ENCODE measurements around the gene CLDN18.

CLDN18 gene

DNA sequence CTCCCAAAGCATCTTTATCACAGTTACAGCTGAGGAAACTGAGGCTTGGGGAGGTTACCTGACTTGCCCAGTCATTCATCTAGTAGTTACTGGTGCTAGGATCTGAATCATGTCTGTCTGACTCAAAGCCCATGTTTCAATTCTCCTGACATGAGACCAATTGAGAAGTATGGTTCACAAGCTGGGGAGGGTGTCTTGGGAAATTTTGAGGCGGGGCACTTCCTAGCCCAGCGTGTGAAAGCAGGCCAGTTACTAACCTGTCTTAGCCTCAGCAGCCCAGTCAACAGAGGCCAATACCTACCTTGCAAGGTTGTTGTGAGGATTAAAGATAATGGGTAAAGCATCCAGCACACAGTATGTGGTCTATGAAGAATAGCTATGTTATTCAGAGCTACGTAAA is 37.0 kb downstream of the CLDN18 start:
- Histone ChIP-seq H3K9me3 (replicated peaks; ENCODE audit: low read length) (no peaks in the 10 kb centered on the region), H3K4me2 (ENCODE audit: low read length) (no peak overlapping the region), H3K27me3 (ENCODE audit: control insufficient read depth, insufficient read depth, low read length) (no peaks in the 10 kb centered on the region), H3K4me1 (ENCODE audit: control insufficient read depth, insufficient read depth, low read length) (peaks cover 39% of the 10 kb centered on the region), H3K36me3 (ENCODE audit: insufficient read depth, low read length) (peaks cover 11% of the 10 kb centered on the region), H3K9ac (ENCODE audit: low read depth, low read length) (no peak overlapping the region), H3K4me3 (ENCODE audit: low read length) (no peak overlapping the region)

GRCh38 chr3:138047596-138048158 is 37.7 kb downstream of the CLDN18 start:
- H3K36me3 ChIP-seq (ENCODE audit: insufficient read depth, low read length), result peaks cover 11% of the 10 kb centered on the region
- peaks cover 32% of the 10 kb centered on the region for H3K4me1 ChIP-seq (ENCODE audit: control insufficient read depth, insufficient read depth, low read length)
- no peak overlapping the region for H3K4me2 ChIP-seq (ENCODE audit: low read length)
- no peaks in the 10 kb centered on the region for H3K27me3 ChIP-seq (ENCODE audit: control insufficient read depth, insufficient read depth, low read length)
- no peak overlapping the region for H3K9ac ChIP-seq (ENCODE audit: low read depth, low read length)
- H3K4me3 ChIP-seq (ENCODE audit: low read length), result no peak overlapping the region
- no peaks in the 10 kb centered on the region for H3K9me3 ChIP-seq (replicated peaks; ENCODE audit: low read length)

DNA sequence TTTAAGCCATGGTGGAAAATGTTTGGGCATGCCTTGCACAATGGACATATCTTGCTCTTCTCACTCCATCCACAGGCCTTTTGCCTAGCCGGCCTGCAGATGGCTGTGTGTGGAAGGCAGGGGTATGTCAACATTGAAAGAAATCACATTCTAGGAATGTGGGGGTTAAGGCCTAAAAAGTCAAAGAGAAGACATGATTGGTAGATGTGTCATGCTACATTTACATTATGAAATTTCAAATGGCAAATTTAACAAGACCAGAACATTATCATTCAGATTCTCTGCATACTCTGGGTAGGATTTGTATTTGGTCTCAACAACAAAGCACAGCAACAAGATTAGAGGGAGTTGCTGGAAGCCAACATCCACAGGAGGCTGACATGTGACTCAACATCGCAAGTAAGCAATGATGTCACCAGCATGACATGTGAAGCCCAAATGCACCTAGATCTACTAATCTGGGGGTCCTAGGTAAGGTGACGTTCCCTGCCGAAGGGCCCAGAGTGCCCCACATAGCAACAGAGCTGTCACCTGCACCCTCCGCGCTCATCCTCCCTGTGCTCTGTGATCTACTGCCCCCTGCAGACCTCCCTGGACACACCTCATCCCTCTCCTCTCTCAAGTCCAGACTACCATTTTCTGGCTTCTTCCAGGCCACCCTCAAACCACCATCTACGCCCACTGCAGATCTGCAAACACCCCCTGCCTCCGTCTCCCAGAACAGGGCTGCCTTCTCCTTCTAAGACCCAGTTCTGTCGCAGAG is 39.4 kb downstream of the CLDN18 start:
- Histone ChIP-seq H3K27me3 (ENCODE audit: control insufficient read depth, insufficient read depth, low read length) (no peaks in the 10 kb centered on the region), H3K9ac (ENCODE audit: low read depth, low read length) (no peak overlapping the region), H3K4me3 (ENCODE audit: low read length) (no peak overlapping the region), H3K36me3 (ENCODE audit: insufficient read depth, low read length) (peaks cover 11% of the 10 kb centered on the region), H3K4me1 (ENCODE audit: control insufficient read depth, insufficient read depth, low read length) (peaks cover 15% of the 10 kb centered on the region), H3K9me3 (replicated peaks; ENCODE audit: low read length) (no peaks in the 10 kb centered on the region), H3K4me2 (ENCODE audit: low read length) (no peak overlapping the region)

DNA sequence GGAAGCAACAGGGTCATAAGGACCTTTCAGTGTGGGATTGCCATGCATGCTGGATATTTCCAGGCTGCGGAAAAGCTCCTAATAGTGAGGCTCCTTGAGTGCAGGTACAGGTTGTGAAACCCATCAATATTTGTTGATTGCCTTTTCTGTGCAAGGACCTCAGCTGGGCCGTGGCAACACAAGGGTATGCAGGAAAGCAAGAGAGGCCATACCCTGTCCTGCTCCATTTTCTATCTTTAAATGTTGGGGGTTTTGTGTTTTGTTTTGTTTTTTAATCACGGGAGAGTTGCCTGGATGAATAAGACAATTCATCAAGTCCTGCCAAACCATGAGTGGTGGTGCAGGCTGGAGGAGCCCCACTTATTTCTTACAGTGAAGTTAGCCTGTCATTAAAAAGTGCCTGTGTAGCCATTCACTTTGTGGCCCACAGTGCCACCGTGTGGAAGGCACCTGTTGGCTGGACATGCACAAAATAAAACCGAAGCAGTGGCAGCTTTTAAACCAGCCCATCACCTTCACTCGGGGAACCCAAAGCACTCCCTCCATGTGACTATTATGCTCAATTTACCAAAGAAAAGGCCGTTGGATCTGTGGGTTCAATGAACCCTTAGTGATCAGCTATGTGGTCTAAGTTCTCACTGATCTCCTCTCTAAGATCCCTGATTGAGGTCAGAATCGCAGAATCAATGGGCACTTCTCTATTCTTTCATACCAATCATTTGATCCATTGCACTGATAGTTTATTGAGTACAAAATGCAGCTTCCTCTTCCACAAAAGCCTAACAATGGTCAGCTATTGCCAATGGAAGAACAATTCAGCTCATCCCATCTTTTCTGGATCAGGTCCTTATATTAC is 42.2 kb downstream of the CLDN18 start:
- Histone ChIP-seq H3K4me2 (ENCODE audit: low read length) (no peak overlapping the region), H3K4me1 (ENCODE audit: control insufficient read depth, insufficient read depth, low read length) (peaks cover 13% of the 10 kb centered on the region), H3K27me3 (ENCODE audit: control insufficient read depth, insufficient read depth, low read length) (no peaks in the 10 kb centered on the region), H3K9ac (ENCODE audit: low read depth, low read length) (no peak overlapping the region), H3K36me3 (ENCODE audit: insufficient read depth, low read length) (peaks cover 6% of the 10 kb centered on the region), H3K4me3 (ENCODE audit: low read length) (no peak overlapping the region), H3K9me3 (replicated peaks; ENCODE audit: low read length) (no peaks in the 10 kb centered on the region)

GRCh38 chr3:138054057-138054456 is 44.1 kb downstream of the CLDN18 start:
- Histone ChIP-seq H3K9ac (ENCODE audit: low read depth, low read length) (no peak overlapping the region), H3K4me2 (ENCODE audit: low read length) (no peak overlapping the region), H3K36me3 (ENCODE audit: insufficient read depth, low read length) (no peaks in the 10 kb centered on the region), H3K9me3 (replicated peaks; ENCODE audit: low read length) (no peaks in the 10 kb centered on the region), H3K4me1 (ENCODE audit: control insufficient read depth, insufficient read depth, low read length) (peaks cover 7% of the 10 kb centered on the region), H3K27me3 (ENCODE audit: control insufficient read depth, insufficient read depth, low read length) (no peaks in the 10 kb centered on the region), H3K4me3 (ENCODE audit: low read length) (no peak overlapping the region)

- peaks cover 10% of the 10 kb centered on the region for H3K36me3 ChIP-seq (ENCODE audit: insufficient read depth, low read length)
These were observed 47.4 kb downstream of the CLDN18 start for GRCh38 chr3:138057384-138057783.

DNA sequence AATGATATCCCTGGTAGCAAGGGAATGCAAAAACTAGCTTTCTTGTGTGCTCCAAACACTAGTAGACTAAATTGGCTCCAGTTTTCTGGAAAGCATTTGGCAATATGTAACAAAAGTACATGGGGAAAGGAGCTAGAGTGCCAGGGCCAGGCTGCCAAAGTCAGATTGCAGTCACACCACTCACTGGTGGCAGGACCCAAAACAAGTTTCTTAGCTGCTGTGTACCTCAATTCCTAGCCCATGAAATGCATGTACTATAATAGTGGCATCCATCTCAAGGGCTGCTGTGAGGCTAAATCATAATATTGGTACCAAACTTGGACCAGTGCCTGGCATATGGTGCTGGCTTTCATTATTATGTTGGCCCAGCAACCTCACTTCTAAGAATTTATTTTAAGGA is 49.3 kb downstream of the CLDN18 start:
- Histone ChIP-seq H3K27me3 (ENCODE audit: control insufficient read depth, insufficient read depth, low read length) (no peaks in the 10 kb centered on the region), H3K4me2 (ENCODE audit: low read length) (no peak overlapping the region), H3K9me3 (replicated peaks; ENCODE audit: low read length) (no peaks in the 10 kb centered on the region), H3K4me3 (ENCODE audit: low read length) (no peak overlapping the region), H3K9ac (ENCODE audit: low read depth, low read length) (no peak overlapping the region), H3K4me1 (ENCODE audit: control insufficient read depth, insufficient read depth, low read length) (peaks cover 7% of the 10 kb centered on the region), H3K36me3 (ENCODE audit: insufficient read depth, low read length) (peaks cover 25% of the 10 kb centered on the region)

More at GRCh38 chr3:138057384-138057783, 47.4 kb downstream of the CLDN18 start:
- H3K4me1 ChIP-seq (ENCODE audit: control insufficient read depth, insufficient read depth, low read length), result peaks cover 2% of the 10 kb centered on the region
- no peaks in the 10 kb centered on the region for H3K27me3 ChIP-seq (ENCODE audit: control insufficient read depth, insufficient read depth, low read length)
- no peaks in the 10 kb centered on the region for H3K9me3 ChIP-seq (replicated peaks; ENCODE audit: low read length)
- H3K4me3 ChIP-seq (ENCODE audit: low read length), result no peak overlapping the region
- no peak overlapping the region for H3K9ac ChIP-seq (ENCODE audit: low read depth, low read length)
- no peak overlapping the region for H3K4me2 ChIP-seq (ENCODE audit: low read length)

DNA sequence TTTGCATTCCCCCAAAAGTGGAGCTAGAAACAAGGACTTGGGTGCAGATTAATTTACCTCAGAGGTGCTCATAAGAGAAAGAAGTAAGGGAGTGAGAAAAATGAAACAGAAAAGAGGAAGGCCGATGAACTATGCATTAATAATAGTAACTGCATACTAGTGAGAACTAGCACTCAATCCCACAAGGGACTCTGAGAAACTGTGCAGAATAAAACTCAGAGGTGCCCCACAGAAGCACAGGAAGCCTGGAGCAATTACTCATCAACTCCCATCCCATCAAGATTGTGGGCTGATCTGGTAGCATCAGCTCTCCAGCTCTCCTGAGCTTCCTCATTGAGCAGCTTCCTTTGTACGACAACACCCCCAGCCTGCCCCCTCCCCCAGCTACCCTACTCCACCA is 50.8 kb downstream of the CLDN18 start:
- H3K9ac ChIP-seq (ENCODE audit: low read depth, low read length), result no peak overlapping the region
- H3K9me3 ChIP-seq (replicated peaks; ENCODE audit: low read length), result no peaks in the 10 kb centered on the region
- H3K4me3 ChIP-seq (ENCODE audit: low read length), result no peak overlapping the region
- peaks cover 7% of the 10 kb centered on the region for H3K4me1 ChIP-seq (ENCODE audit: control insufficient read depth, insufficient read depth, low read length)
- no peaks in the 10 kb centered on the region for H3K27me3 ChIP-seq (ENCODE audit: control insufficient read depth, insufficient read depth, low read length)
- peaks cover 39% of the 10 kb centered on the region for H3K36me3 ChIP-seq (ENCODE audit: insufficient read depth, low read length)
- no peak overlapping the region for H3K4me2 ChIP-seq (ENCODE audit: low read length)

DNA sequence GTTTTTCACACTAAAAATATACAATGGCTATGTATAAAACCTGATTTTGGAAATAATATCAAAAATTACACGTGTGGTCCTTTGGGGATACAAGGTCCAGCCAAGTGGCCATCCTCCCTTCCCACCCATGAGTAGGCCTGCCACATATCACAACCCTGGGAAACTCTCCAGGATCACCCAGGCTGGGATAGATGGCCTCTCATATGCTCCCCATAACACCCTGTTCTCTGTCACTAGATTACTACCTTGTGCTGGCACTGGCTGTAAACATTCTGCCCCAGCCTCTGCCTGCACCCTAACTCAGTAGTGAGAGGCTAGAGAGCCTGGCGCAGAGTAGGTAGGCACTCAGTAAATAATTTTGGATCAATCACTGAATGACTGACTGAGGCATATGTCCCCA is 52.1 kb downstream of the CLDN18 start:
- peaks cover 7% of the 10 kb centered on the region for H3K4me1 ChIP-seq (ENCODE audit: control insufficient read depth, insufficient read depth, low read length)
- peaks cover 48% of the 10 kb centered on the region for H3K36me3 ChIP-seq (ENCODE audit: insufficient read depth, low read length)
- H3K4me3 ChIP-seq (ENCODE audit: low read length), result no peak overlapping the region
- H3K9ac ChIP-seq (ENCODE audit: low read depth, low read length), result no peak overlapping the region
- no peak overlapping the region for H3K4me2 ChIP-seq (ENCODE audit: low read length)
- H3K27me3 ChIP-seq (ENCODE audit: control insufficient read depth, insufficient read depth, low read length), result no peaks in the 10 kb centered on the region
- H3K9me3 ChIP-seq (replicated peaks; ENCODE audit: low read length), result no peaks in the 10 kb centered on the region

DNA sequence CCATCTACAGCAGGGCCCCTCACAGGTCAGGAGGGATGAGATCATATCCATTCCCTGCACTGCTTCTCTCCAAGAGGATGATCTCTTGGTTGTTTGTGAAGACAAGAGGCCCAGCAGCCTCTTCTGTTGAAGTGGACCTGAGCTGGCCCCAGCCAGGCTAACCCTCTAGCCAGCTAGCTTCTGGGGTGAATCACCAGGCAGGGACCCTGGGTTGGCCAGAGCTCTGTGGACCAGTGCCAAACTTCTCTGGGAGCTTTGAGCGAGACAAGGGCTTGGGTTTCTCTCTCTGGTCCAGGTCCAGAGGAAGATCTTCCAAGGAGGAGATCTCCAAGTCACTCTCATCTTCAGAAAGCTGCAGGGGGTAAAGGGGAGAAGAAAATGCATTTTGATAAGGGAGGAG is 52.7 kb downstream of the CLDN18 start:
- H3K36me3 ChIP-seq (ENCODE audit: insufficient read depth, low read length), result peaks cover 48% of the 10 kb centered on the region
- no peaks in the 10 kb centered on the region for H3K27me3 ChIP-seq (ENCODE audit: control insufficient read depth, insufficient read depth, low read length)
- no peaks in the 10 kb centered on the region for H3K9me3 ChIP-seq (replicated peaks; ENCODE audit: low read length)
- no peak overlapping the region for H3K9ac ChIP-seq (ENCODE audit: low read depth, low read length)
- no peak overlapping the region for H3K4me3 ChIP-seq (ENCODE audit: low read length)
- peaks cover 7% of the 10 kb centered on the region for H3K4me1 ChIP-seq (ENCODE audit: control insufficient read depth, insufficient read depth, low read length)
- no peak overlapping the region for H3K4me2 ChIP-seq (ENCODE audit: low read length)

DNA sequence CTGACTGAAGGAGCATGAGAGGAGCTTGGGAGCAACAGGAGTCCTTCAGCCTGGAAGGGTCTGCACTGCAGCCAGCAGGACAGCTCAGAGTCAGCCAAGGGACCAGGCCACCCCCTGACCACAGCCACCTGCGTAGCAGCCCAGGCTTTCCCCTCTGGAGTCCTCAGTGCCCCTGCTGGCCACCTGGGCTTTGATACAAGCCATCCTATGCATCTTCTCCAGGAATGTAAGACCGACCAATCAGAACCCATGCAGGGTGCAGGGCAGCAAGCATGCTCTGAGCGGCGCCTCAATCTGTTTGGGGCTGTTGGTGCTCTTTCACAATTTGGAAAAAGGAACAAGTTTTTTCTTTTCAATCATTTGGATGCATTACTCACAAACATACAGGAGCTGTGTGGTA is 53.5 kb downstream of the CLDN18 start:
- Histone ChIP-seq H3K9me3 (replicated peaks; ENCODE audit: low read length) (no peaks in the 10 kb centered on the region), H3K4me3 (ENCODE audit: low read length) (no peak overlapping the region), H3K27me3 (ENCODE audit: control insufficient read depth, insufficient read depth, low read length) (no peaks in the 10 kb centered on the region), H3K9ac (ENCODE audit: low read depth, low read length) (no peak overlapping the region), H3K4me2 (ENCODE audit: low read length) (no peak overlapping the region), H3K4me1 (ENCODE audit: control insufficient read depth, insufficient read depth, low read length) (peaks cover 7% of the 10 kb centered on the region), H3K36me3 (ENCODE audit: insufficient read depth, low read length) (peaks cover 54% of the 10 kb centered on the region)

All from skeletal muscle satellite cell (primary cell).